GM12864 (cell line): ENCODE data around the gene SART3.

Experiments
- DNase-seq: peaks from one replicate; pipeline ENCODE4 v3.0.0-alpha.2; 2011; ENCODE audit warnings: low read depth
- H3K4me3 ChIP-seq: 2 replicates; pipeline ENCODE4 v1.5.1; 2011; ENCODE audit warnings: mild to moderate bottlenecking, low read depth, low read length, control low read depth
- TF ChIP-seq, protein P1 (sequence below): IDR thresholded peaks from 2 replicates; pipeline ENCODE4 v1.5.1; 2011; ENCODE audit warnings: low read depth, mild to moderate bottlenecking, moderate library complexity, low read length, control low read depth, inconsistent platforms; ENCODE audit errors: missing control alignments

SART3 gene

DNA sequence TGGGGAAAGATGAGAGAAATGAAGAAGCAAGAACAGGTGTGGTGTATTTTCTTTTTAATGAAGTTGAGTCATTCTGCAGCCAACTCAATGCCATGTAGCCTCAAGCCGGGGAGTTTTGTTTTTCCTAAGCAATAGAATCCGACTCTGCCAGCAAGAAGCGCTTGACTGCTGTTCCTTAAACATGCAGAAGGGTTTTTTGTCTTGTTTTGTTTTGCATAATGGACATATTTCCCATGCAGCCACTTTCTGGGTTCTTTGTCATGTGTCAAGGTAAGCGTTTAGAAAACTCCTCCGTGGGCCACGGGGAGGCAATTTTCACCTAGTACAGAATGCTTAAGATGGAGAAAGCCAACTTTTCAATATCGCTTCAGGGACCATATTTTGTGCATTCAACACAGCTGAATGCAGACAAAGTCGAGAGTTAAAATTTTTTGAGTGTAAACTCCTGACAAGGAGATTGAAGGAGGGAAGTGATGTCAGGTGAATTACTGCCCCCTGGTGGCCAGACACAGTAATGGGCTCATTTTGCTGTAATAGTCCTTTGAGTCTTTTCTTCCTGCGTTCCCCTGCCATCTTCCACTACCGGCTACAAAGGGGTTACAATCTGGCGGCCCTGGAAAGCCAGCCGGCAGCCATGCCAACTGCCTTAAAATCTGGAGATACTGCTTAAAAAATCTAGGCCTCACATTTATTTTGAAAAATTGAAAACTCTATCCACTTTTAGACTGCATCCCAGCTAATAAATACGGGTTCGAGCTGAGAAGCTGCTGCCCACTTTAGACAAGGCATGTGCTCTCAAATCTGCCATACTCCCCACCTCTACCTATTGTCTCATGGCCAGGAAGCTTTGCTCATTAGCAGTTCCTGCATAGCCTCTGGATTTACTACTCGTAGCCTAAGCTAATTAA lies 49.1 kb downstream of the SART3 start:
- TF ChIP-seq, protein P1, sequence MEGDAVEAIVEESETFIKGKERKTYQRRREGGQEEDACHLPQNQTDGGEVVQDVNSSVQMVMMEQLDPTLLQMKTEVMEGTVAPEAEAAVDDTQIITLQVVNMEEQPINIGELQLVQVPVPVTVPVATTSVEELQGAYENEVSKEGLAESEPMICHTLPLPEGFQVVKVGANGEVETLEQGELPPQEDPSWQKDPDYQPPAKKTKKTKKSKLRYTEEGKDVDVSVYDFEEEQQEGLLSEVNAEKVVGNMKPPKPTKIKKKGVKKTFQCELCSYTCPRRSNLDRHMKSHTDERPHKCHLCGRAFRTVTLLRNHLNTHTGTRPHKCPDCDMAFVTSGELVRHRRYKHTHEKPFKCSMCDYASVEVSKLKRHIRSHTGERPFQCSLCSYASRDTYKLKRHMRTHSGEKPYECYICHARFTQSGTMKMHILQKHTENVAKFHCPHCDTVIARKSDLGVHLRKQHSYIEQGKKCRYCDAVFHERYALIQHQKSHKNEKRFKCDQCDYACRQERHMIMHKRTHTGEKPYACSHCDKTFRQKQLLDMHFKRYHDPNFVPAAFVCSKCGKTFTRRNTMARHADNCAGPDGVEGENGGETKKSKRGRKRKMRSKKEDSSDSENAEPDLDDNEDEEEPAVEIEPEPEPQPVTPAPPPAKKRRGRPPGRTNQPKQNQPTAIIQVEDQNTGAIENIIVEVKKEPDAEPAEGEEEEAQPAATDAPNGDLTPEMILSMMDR, result peak; percentile 87
- H3K4me3 ChIP-seq, result peak overlapping the region; percentile 40
- peak; percentile 67 for DNase-seq

DNA sequence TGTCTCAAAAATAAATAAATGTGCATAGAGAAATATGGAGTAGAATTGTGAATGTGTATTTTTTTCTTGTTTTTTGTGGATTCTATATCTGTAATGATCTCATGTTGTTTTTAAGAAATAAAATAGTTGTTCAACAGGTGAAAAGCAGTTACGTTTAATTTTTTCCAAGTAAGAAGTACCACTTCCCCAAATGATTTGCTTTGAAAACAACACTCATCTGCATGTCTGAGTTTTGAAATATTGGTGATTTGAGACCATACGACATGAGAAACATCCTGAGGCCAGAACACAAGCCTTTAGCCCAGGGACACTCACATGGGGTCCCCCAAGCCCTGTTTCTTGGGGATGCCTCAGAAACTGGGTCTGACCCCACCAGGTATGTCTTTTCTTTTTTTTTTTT lies 50.1 kb downstream of the SART3 start:
- no peak for DNase-seq
- TF ChIP-seq, protein P1, result no peak
- H3K4me3 ChIP-seq, result no peak overlapping the region

DNA sequence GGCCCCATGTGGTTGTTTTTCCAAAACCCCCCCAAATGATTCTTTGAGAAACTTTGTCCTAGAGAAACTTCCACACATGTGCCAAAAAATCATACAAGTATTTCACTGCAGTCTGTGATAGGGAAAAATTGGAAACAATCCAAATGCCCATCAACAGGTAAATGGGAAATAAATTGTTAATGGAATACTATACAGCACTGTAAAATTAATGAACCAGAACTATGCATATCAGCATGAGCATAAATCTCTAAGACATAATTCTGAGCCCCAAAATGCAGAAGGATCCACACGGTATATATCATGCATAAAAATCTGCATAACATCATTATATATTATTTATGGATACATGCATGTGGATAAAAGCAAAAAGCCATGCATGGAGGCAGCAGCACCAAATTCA lies 51.2 kb downstream of the SART3 start:
- TF ChIP-seq, protein P1, result no peak
- DNase-seq, result no peak

DNA sequence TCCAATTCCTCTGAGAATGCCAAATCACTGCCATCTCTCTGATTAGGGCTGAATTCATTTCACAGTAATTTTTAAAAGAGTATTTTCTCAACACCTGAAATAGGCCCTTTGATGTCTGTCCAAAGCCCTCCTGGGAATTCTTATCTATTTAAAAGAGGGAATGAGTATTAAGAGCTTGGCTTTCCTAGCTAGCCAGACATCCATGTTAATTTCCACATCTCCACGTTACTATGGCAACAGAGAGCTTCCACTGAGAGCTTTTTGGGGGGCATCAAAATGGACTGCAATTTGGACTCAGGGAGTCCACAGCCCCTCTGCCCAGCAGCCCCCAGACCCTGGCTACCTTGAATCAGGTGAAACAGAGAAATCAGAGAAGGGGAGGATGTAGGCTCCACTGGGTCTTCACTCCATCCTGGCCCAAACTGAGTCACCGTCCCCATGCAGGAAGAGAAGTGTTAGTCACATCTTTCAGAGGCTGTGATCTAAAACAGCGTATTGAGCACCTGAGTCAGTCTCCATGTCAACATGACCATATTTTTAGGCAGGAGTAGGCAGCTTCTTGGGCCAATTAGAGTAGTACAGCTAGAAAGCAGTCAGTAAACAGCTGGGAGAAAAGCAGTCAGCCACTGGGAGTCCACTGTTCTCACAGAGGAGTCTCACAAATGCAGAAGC lies 52.9 kb downstream of the SART3 start:
- H3K4me3 ChIP-seq, result no peak overlapping the region
- TF ChIP-seq, protein P1, result no peak
- DNase-seq, result no peak

More for the DNA sequence above, 51.2 kb downstream of the SART3 start:
- no peak overlapping the region for H3K4me3 ChIP-seq

DNA sequence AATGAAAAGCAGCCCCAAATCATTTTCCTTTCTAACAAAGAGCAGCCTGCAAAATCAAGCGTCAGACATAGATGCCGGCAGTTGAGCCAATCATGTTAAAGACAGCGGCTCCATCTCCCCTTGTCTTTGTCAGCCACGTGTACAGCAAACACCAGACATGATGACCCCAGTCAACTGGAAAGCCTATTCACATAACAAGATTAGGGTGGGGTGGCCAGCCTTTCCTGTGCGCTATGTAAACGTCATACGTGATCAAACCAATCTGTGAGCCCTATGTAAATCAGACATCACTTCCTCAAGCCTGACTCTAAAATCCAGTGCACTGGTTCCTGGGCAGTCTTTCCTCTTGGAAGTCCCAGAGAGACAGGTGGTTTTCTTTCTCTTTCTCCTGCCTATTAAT lies 55.8 kb downstream of the SART3 start:
- no peak overlapping the region for H3K4me3 ChIP-seq
- no peak for DNase-seq
- TF ChIP-seq, protein P1, result no peak

DNA sequence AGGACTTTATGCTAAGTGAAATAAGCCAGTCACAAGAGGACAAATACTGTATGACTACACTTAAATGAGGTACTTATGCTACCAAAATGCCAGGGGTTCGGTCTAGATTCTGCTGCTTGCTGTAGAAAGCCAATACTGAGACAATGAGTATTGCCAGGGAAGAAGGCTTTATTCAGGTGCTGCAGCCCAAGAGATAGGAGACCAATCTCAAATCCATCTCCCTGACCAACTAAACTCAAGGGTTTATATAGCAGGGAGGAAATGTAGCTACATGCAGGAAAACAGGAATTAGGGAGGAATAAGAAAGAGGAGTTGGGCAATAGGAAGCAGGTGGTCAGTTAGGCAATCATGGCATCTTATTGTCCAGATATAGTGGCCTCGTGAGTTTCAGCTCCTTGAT lies 58.1 kb downstream of the SART3 start:
- TF ChIP-seq, protein P1, result no peak
- no peak overlapping the region for H3K4me3 ChIP-seq
- no peak for DNase-seq
